GM12864 (cell line): Measurements from ENCODE around the gene SCYL2.
"Not testable (repeated sequence)": the region's sequence is repeated elsewhere in the genome, so short reads cannot be mapped to it uniquely, and the experiment has no call there.

Experiments used
- DNase-seq: peaks from one replicate; pipeline ENCODE4 v3.0.0-alpha.2; 2011; ENCODE audit warnings: low read depth
- H3K4me3 ChIP-seq: 2 replicates; pipeline ENCODE4 v1.5.1; 2011; ENCODE audit warnings: mild to moderate bottlenecking, low read depth, low read length, control low read depth
- TF ChIP-seq, protein P1 (sequence below): IDR thresholded peaks from 2 replicates; pipeline ENCODE4 v1.5.1; 2011; ENCODE audit warnings: low read depth, mild to moderate bottlenecking, moderate library complexity, low read length, control low read depth, inconsistent platforms; ENCODE audit errors: missing control alignments

SCYL2 gene

DNA sequence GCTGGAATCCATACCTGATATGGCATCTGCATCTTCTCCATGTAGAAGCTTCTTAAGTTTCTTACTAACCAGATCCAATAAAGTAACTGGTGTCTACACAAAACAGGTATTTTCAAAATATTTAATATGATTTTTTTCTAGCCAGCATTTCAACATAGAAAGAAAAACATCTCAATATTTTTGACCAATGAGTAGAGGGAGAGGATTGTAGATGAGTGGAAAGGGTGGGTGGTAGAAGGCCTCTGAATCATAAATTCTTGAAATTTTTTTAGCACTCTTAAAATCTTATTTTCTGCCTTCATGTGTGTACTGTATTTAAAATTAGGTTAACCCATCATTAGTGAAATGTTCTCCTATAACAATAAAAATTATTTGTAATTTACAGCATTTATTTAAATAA is 18.1 kb upstream of the SCYL2 start:
- no peak overlapping the region for H3K4me3 ChIP-seq
- TF ChIP-seq, protein P1, sequence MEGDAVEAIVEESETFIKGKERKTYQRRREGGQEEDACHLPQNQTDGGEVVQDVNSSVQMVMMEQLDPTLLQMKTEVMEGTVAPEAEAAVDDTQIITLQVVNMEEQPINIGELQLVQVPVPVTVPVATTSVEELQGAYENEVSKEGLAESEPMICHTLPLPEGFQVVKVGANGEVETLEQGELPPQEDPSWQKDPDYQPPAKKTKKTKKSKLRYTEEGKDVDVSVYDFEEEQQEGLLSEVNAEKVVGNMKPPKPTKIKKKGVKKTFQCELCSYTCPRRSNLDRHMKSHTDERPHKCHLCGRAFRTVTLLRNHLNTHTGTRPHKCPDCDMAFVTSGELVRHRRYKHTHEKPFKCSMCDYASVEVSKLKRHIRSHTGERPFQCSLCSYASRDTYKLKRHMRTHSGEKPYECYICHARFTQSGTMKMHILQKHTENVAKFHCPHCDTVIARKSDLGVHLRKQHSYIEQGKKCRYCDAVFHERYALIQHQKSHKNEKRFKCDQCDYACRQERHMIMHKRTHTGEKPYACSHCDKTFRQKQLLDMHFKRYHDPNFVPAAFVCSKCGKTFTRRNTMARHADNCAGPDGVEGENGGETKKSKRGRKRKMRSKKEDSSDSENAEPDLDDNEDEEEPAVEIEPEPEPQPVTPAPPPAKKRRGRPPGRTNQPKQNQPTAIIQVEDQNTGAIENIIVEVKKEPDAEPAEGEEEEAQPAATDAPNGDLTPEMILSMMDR: no peak
- DNase-seq: no peak

DNA sequence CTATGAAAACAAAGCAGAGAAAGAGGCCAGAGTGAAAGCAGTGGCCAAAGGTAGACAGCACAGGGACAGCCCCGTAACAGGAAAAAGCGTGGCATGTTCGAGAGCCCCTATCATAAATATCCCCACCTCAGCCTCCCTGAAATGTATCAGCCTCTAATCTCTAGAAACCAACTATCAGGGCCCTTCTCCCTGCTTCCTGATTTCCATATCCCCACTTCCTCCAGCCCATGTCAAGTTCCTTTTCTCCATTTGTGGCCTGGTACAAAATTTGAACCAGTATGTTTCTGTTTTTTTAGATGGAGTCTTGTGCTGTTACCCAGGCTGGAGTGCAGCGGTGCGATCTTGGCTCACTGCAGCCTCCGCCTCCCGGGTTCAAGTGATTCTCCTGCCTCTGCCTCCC is 17.0 kb upstream of the SCYL2 start:
- DNase-seq: no peak
- TF ChIP-seq, protein P1: no peak

DNA sequence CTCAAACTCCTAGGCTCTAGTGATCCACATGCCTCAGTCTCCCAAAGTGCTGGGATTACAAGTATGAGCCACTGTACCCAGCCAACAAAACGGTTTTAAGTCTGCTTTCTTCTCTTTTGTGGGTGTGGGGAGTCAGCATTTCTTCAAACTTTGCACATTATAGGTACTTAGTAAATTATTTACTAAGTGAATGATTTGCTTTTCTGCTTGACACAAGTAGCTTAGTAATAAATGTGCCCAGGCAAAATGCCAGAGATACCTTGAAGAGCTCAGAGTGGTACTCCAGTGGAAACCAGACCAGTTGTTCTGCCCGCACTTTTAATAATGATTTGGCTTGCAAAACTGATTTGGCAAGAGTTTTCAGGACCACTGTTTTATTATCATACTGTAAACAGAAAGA is 15.1 kb upstream of the SCYL2 start:
- TF ChIP-seq, protein P1: no peak
- H3K4me3 ChIP-seq: no peak overlapping the region
- no peak for DNase-seq

More for the DNA sequence above, 17.0 kb upstream of the SCYL2 start:
- no peak overlapping the region for H3K4me3 ChIP-seq

DNA sequence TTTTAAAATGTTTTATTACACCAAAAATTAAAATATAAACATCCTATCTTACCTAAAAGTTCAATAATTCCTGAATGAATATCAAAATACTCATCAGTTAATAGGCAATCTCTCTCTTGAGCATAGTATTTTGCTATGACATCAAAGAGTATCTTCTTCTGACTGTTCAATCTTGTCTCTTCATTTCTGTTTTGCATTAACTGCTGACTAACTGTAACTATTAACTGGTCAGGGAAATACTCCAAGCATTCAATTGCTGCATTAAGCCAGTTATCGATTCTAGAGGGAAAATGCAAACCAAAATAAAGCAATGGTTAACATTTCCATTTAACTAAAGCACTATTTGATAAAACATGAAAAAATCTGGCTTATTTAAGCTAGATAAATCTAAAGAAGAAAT is 13.5 kb upstream of the SCYL2 start:
- no peak for DNase-seq
- H3K4me3 ChIP-seq: no peak overlapping the region
- TF ChIP-seq, protein P1: no peak

DNA sequence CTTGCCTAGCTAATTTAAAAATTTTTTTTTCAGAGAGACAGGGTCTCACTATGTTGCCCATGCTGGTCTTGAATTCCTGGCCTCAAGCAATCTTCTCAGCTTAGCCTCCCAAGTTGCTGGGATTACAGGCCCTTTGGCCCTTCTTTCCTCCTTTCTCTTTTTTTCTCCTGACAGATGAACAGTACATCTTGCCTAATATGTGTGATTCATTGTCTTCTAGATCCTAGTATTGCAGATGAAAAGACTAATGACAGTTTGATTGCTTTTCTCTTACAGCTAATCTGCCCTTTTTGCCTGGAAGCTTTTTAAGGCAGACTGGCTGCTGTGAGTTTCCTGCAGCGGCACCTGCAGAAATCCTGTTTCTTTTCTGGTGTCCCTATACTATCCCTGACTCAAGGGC is 12.1 kb upstream of the SCYL2 start:
- DNase-seq: no peak
- TF ChIP-seq, protein P1: no peak
- H3K4me3 ChIP-seq: no peak overlapping the region

DNA sequence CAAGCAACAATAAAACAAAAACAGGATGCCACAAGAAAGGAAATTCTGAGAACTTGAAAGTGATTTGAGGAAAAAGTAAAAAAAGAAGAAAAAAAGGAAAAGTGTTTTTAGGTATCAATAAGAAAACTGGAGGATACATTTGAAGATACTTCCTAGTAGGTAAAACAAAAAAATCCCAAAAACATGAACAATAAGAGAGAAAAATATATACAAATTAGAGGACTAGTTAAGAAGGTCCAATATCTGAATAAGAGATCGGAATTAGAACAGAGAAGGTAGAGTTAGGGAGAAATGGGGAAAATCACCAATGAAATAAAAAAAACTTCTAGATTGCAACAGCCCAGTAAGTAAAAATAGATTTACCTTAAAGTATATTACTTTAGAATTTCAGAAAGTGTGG is 8.8 kb upstream of the SCYL2 start:
- TF ChIP-seq, protein P1: no peak
- no peak for DNase-seq
- H3K4me3 ChIP-seq: no peak overlapping the region

DNA sequence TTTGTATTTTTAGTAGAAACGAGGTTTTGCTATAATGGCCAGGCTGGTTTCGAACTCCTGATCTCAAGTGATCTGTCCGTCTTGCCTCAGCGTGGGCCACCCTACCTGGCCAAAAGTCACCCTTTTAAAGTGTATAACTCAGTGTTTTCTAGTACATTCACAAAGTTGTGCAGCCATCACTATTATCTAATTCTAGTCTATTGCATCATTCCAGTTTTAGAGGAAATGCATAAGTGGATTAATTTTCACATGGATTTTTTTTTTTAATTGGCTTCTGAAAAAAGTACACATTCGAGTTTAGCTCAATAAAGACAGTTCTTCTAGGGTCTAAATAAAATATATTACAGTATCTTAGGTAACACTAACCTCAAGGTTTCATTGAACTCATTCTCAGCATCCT is 3.8 kb upstream of the SCYL2 start:
- DNase-seq: no peak
- TF ChIP-seq, protein P1: no peak
- no peak overlapping the region for H3K4me3 ChIP-seq

DNA sequence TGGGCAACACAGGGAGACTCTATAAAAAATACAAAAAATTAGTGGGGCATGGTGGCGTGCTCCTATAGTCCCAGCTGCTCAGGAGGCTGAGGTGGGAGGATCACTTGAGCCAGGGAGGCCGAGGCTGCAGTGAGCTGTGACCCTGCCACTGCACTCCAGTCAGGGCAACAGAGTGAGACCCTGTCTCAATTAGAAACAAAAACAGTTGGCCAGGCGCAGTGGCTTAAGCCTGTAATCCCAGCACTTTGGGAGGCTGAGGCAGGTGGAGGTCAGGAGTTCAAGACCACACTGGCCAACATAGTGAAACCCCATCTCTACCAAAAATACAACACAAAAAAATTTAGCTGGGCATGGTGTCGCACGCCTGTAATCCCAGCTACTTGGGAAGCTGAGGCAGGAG is 1.9 kb upstream of the SCYL2 start:
- DNase-seq, H3K4me3 ChIP-seq: not testable (repeated sequence)
